SK-N-SH (cell line): ENCODE results near the gene ULK3. TPM values are rescaled to one million over a fixed set of nuclear protein-coding genes. Genes with fewer than 3 reads are reported as not detected.

ENCODE experiments used
- CTCF ChIA-PET: fragments of 300-600, 350-600 bp; formaldehyde crosslinking; extraction: SDS; loops from one replicate; lab custom pipeline; 2021; lab: Yijun Ruan, JAX
- POLR2A ChIA-PET: fragments of 350-600 bp; sonication (Branson Sonifier 250); formaldehyde crosslinking; extraction: SDS; loops from one replicate; lab custom pipeline; 2020; ENCODE audit warnings: antibody characterized with exemption, inconsistent platforms; lab: Yijun Ruan, JAX
- DNase-seq: peaks from one replicate; pipeline ENCODE4 v3.0.0; 2012
- H2AFZ ChIP-seq: fragments of 200-600 bp; sonication (generic); 2 replicates; pipeline ENCODE4 v1.8.1; 2016; ENCODE audit warnings: antibody characterized with exemption, mild to moderate bottlenecking, low read depth
- H3F3A ChIP-seq: fragments of 200-600 bp; sonication (generic); replicated peaks from 2 replicates; pipeline ENCODE3; 2016; ENCODE audit warnings: antibody characterized with exemption, mild to moderate bottlenecking; ENCODE audit not compliant: insufficient read depth
- H3K27ac ChIP-seq, 2 experiments: fragments of 200-500 bp in 1 of 2; fragments of 200-600 bp in 1 of 2; sonication (Bioruptor generic) in 1 of 2; sonication (generic), shearing (Covaris generic) in 1 of 2; 2 replicates each; pipeline versions ENCODE4 v1.5.1 to v1.6.1; 2014 to 2016; ENCODE audit warnings: low read depth in 2 of 2, inconsistent platforms in 1 of 2, low read length in 1 of 2, mild to moderate bottlenecking in 1 of 2, mixed read lengths in 1 of 2
- H3K27me3 ChIP-seq: fragments of 200-600 bp; sonication (generic), shearing (Covaris generic); 2 replicates; pipeline ENCODE4 v1.6.1; 2016; ENCODE audit warnings: mixed run types; ENCODE audit not compliant: insufficient read depth
- H3K36me3 ChIP-seq, 2 experiments: fragments of 200-500 bp in 1 of 2; fragments of 200-600 bp in 1 of 2; sonication (Bioruptor generic) in 1 of 2; sonication (generic) in 1 of 2; replicated peaks in 1 of 2; 2 replicates each; pipeline versions ENCODE3 to v1.5.1; 2014 to 2016; ENCODE audit warnings: low read length in 1 of 2, mild to moderate bottlenecking in 1 of 2; ENCODE audit not compliant: insufficient read depth in 2 of 2, control insufficient read depth in 1 of 2
- H3K4me1 ChIP-seq, 2 experiments: fragments of 200-500 bp in 1 of 2; fragments of 200-600 bp in 1 of 2; sonication (Bioruptor generic) in 1 of 2; sonication (generic), shearing (Covaris generic) in 1 of 2; 2 replicates each; pipeline versions ENCODE4 v1.5.1 to v1.6.1; 2014 to 2016; ENCODE audit warnings: low read depth in 1 of 2, low read length in 1 of 2, mixed run types in 1 of 2; ENCODE audit not compliant: insufficient read depth in 2 of 2, control insufficient read depth in 1 of 2
- H3K4me2 ChIP-seq: fragments of 200-600 bp; sonication (generic), shearing (Covaris generic); 2 replicates; pipeline ENCODE4 v1.6.1; 2017; ENCODE audit warnings: mixed run types
- H3K4me3 ChIP-seq, 2 experiments: fragments of 200-500 bp in 1 of 2; fragments of 200-600 bp in 1 of 2; sonication (Bioruptor generic) in 1 of 2; sonication (generic), shearing (Covaris generic) in 1 of 2; 2 replicates each; pipeline versions ENCODE4 v1.5.1 to v1.8.1; 2014 to 2016; ENCODE audit warnings: low read depth in 2 of 2, inconsistent platforms in 1 of 2, low read length in 1 of 2, mild to moderate bottlenecking in 1 of 2, mixed read lengths in 1 of 2, moderate library complexity in 1 of 2
- H3K79me2 ChIP-seq: fragments of 200-600 bp; sonication (generic); 2 replicates; pipeline ENCODE4 v1.8.1; 2017; ENCODE audit warnings: mild to moderate bottlenecking; ENCODE audit not compliant: insufficient read depth
- H3K9ac ChIP-seq: fragments of 200-600 bp; sonication (generic); 2 replicates; pipeline ENCODE4 v1.6.1; 2017; ENCODE audit warnings: mixed run types
- H3K9me2 ChIP-seq: fragments of 200-600 bp; sonication (generic); 2 replicates; pipeline ENCODE4 v1.6.1; 2017; ENCODE audit warnings: mixed run types
- H3K9me3 ChIP-seq: fragments of 200-600 bp; sonication (generic); 2 replicates; pipeline ENCODE4 v1.6.1; 2017; ENCODE audit warnings: mixed run types, mild to moderate bottlenecking, moderate library complexity
- H4K20me1 ChIP-seq: fragments of 200-600 bp; sonication (generic); 2 replicates; pipeline ENCODE4 v1.6.1; 2017; ENCODE audit warnings: mild to moderate bottlenecking, mixed run types; ENCODE audit not compliant: insufficient read depth
- GATA2 ChIP-seq: sonication (generic); formaldehyde crosslinking; IDR thresholded peaks from 2 replicates; pipeline ENCODE4 v1.5.0; 2020; ENCODE audit warnings: mild to moderate bottlenecking, missing genetic modification reagents
- IRF3 ChIP-seq: fragments of 150-350 bp; IDR thresholded peaks from 2 replicates; pipeline ENCODE4 v1.6.1; 2016; ENCODE audit warnings: mild to moderate bottlenecking, low read depth, low read length
- JUND ChIP-seq: IDR thresholded peaks from 2 replicates; pipeline ENCODE4 v1.4.0; 2012
- MXI1 ChIP-seq: IDR thresholded peaks from 2 replicates; pipeline ENCODE4 v1.6.1; 2012; ENCODE audit warnings: mild to moderate bottlenecking, low read depth, low read length, improper control_type of control experiment
- NRF1 ChIP-seq: IDR thresholded peaks from 2 replicates; pipeline ENCODE4 v1.6.1; 2012; ENCODE audit warnings: low read depth, mild to moderate bottlenecking, low read length
- RFX5 ChIP-seq: IDR thresholded peaks from 2 replicates; pipeline ENCODE4 v1.6.1; 2012; ENCODE audit warnings: mild to moderate bottlenecking, improper control_type of control experiment, low read length
- TCF12 ChIP-seq: IDR thresholded peaks from 2 replicates; pipeline ENCODE4 v1.4.0; 2012
- ZBTB33 ChIP-seq: IDR thresholded peaks from 2 replicates; pipeline ENCODE4 v1.4.0; 2012; ENCODE audit warnings: low read depth, borderline replicate concordance
- WGBS: methylation state at CpG from one replicate; pipeline ENCODE4 v1.1.6; 2017; ENCODE audit warnings: low lambda C conversion rate; 5-methylcytosine and 5-hydroxymethylcytosine counted together
- polyA plus RNA-seq, 3 experiments: library from polyadenylated mRNA; depleted of rRNA; stranded (reverse); fragments of >200 nt; gene quantifications; 2 replicates each; pipeline ENCODE4 v1.2.3, GENCODE V29; 2012

The ULK3 gene
- polyA plus RNA-seq, 1 of the 3 experiments (the other 2 are of a cell fraction): 41.3 TPM

- no peak for TF ChIP-seq ZBTB33
- TF ChIP-seq MXI1: no peak
Observed at GRCh38 chr15:74891469-74891868, 48.5 kb upstream of the ULK3 start (continued).

- POLR2A ChIA-PET: interaction anchor here (1.1 to 2.2 kb wide), 4 partner anchors 9 to 48 kb away, joined by 3 to 10 read pairs (median 6); partner anchors contain the start of genes COX5A and FAM219B
- no peaks in the 10 kb centered on the region for H3K9me2 ChIP-seq
- peaks cover 4% of the 10 kb centered on the region; the same call in 1 of the 2 replicates for H3K79me2 ChIP-seq
- peak overlapping the region; percentile 83 for H2AFZ ChIP-seq
- no peaks in the 10 kb centered on the region for H4K20me1 ChIP-seq
- no peaks in the 10 kb centered on the region for H3K9me3 ChIP-seq
- TF ChIP-seq RFX5 (no peak), ZBTB33 (no peak), IRF3 (no peak), TCF12 (no peak), GATA2 (CRISPR knock-in tag) (no peak), JUND (no peak), NRF1 (no peak)
- peaks cover 12 to 16% of the 10 kb centered on the region in 2 experiments for H3K36me3 ChIP-seq
- H3K4me1 ChIP-seq: peaks cover 0 to 16% of the 10 kb centered on the region in 2 experiments; a peak in 1 of 4 replicates
- CTCF ChIA-PET: interaction anchor here (1.0 to 2.9 kb wide), 4 partner anchors 9 to 61 kb away, joined by 5 to 21 read pairs (median 6); no protein-coding TSS in a partner anchor
- no peaks in the 10 kb centered on the region for H3F3A ChIP-seq
- H3K4me3 ChIP-seq: peak overlapping the region; percentile 89 to 92
- H3K9ac ChIP-seq: peak overlapping the region; percentile 84
- no peaks in the 10 kb centered on the region for H3K27me3 ChIP-seq
- peak overlapping the region in 1 of 2 experiments; percentile 87; a peak in 3 of 4 replicates for H3K27ac ChIP-seq
- no peak for DNase-seq
- WGBS: 0% methylated on average over 1 of the region's 1 CpG
- H3K4me2 ChIP-seq: peak overlapping the region; percentile 96
Observed at GRCh38 chr15:74890665-74890960, 47.7 kb upstream of the ULK3 start.
